Measurements from ENCODE around the gene CORO2B.

Gene CORO2B

GRCh38 chr15:68653801-68654200 lies 75.0 kb downstream of the CORO2B start:
- Histone ChIP-seq H4K20me1 (ENCODE audit: insufficient read depth, low read length) (no peaks in the 10 kb centered on the region), H3F3A (ENCODE audit: insufficient read depth, low read length) (no peaks in the 10 kb centered on the region), H2AFZ (ENCODE audit: low read length) (no peak overlapping the region), H3K4me2 (ENCODE audit: low read depth, low read length) (no peak overlapping the region), H3K9me2 (replicated peaks; ENCODE audit: insufficient read depth, low read length) (no peaks in the 10 kb centered on the region), H3K4me3 (ENCODE audit: low read length) (no peak overlapping the region), H3K27ac (ENCODE audit: low read length) (no peak overlapping the region), H3K4me1 (ENCODE audit: low read length) (no peaks in the 10 kb centered on the region), H3K9me3 (replicated peaks; ENCODE audit: insufficient read depth, low read length) (no peaks in the 10 kb centered on the region), H3K79me2 (ENCODE audit: low read length) (no peaks in the 10 kb centered on the region), H3K9ac (ENCODE audit: low read length) (no peak overlapping the region), H3K27me3 (replicated peaks; ENCODE audit: insufficient read depth, low read length) (no peaks in the 10 kb centered on the region), H3K36me3 (replicated peaks; ENCODE audit: insufficient read depth, low read length) (no peaks in the 10 kb centered on the region)
- TF ChIP-seq EZH2phosphoT487 (IDR thresholded peaks at IDR 0.05; ENCODE audit: low read length) (no peak), EZH2 (optimal IDR thresholded peaks at IDR 0.05; ENCODE audit: low read depth, low read length) (no peak), CTCF (IDR thresholded peaks at IDR 0.05; ENCODE audit: low read length) (no peak)
- no peak for DNase-seq

- TF ChIP-seq EZH2 (optimal IDR thresholded peaks at IDR 0.05; ENCODE audit: low read depth, low read length) (no peak), EZH2phosphoT487 (IDR thresholded peaks at IDR 0.05; ENCODE audit: low read length) (no peak), CTCF (IDR thresholded peaks at IDR 0.05; ENCODE audit: low read length) (no peak)
- Histone ChIP-seq H3K9me3 (replicated peaks; ENCODE audit: insufficient read depth, low read length) (no peaks in the 10 kb centered on the region), H3K79me2 (ENCODE audit: low read length) (no peaks in the 10 kb centered on the region)
Observed at GRCh38 chr15:68654786-68655560, 76.2 kb downstream of the CORO2B start.

GRCh38 chr15:68655686-68656437 lies 77.1 kb downstream of the CORO2B start:
- no peaks in the 10 kb centered on the region for H3K9me2 ChIP-seq (replicated peaks; ENCODE audit: insufficient read depth, low read length)
- H3K79me2 ChIP-seq (ENCODE audit: low read length): no peaks in the 10 kb centered on the region
- no peak overlapping the region for H3K27ac ChIP-seq (ENCODE audit: low read length)
- TF ChIP-seq EZH2 (optimal IDR thresholded peaks at IDR 0.05; ENCODE audit: low read depth, low read length) (no peak), EZH2phosphoT487 (IDR thresholded peaks at IDR 0.05; ENCODE audit: low read length) (no peak), CTCF (IDR thresholded peaks at IDR 0.05; ENCODE audit: low read length) (no peak)
- no peak overlapping the region for H3K9ac ChIP-seq (ENCODE audit: low read length)
- H3K4me3 ChIP-seq (ENCODE audit: low read length): no peak overlapping the region
- no peak overlapping the region for H3K4me2 ChIP-seq (ENCODE audit: low read depth, low read length)
- no peaks in the 10 kb centered on the region for H3K4me1 ChIP-seq (ENCODE audit: low read length)
- no peaks in the 10 kb centered on the region for H3K36me3 ChIP-seq (replicated peaks; ENCODE audit: insufficient read depth, low read length)
- H4K20me1 ChIP-seq (ENCODE audit: insufficient read depth, low read length): no peaks in the 10 kb centered on the region
- DNase-seq: no peak
- H3K9me3 ChIP-seq (replicated peaks; ENCODE audit: insufficient read depth, low read length): no peaks in the 10 kb centered on the region
- H2AFZ ChIP-seq (ENCODE audit: low read length): no peak overlapping the region
- H3K27me3 ChIP-seq (replicated peaks; ENCODE audit: insufficient read depth, low read length): no peaks in the 10 kb centered on the region
- H3F3A ChIP-seq (ENCODE audit: insufficient read depth, low read length): no peaks in the 10 kb centered on the region

More at GRCh38 chr15:68654786-68655560, 76.2 kb downstream of the CORO2B start:
- H3K4me1 ChIP-seq (ENCODE audit: low read length): no peaks in the 10 kb centered on the region
- no peak overlapping the region for H2AFZ ChIP-seq (ENCODE audit: low read length)
- no peaks in the 10 kb centered on the region for H3K9me2 ChIP-seq (replicated peaks; ENCODE audit: insufficient read depth, low read length)
- H3K4me3 ChIP-seq (ENCODE audit: low read length): no peak overlapping the region
- no peak overlapping the region for H3K9ac ChIP-seq (ENCODE audit: low read length)
- H3K36me3 ChIP-seq (replicated peaks; ENCODE audit: insufficient read depth, low read length): no peaks in the 10 kb centered on the region
- H3F3A ChIP-seq (ENCODE audit: insufficient read depth, low read length): no peaks in the 10 kb centered on the region
- H3K27me3 ChIP-seq (replicated peaks; ENCODE audit: insufficient read depth, low read length): no peaks in the 10 kb centered on the region
- no peak overlapping the region for H3K4me2 ChIP-seq (ENCODE audit: low read depth, low read length)
- H4K20me1 ChIP-seq (ENCODE audit: insufficient read depth, low read length): no peaks in the 10 kb centered on the region
- DNase-seq: no peak
- no peak overlapping the region for H3K27ac ChIP-seq (ENCODE audit: low read length)
